ENCODE results near the gene ENPP6.

Gene ENPP6

GRCh38 chr4:184099535-184099966, 118.1 kb downstream of the ENPP6 start:
- no peak overlapping the region for H3K4me3 Mint-ChIP-seq
- no peaks in the 10 kb centered on the region for H3K9me3 Mint-ChIP-seq
- no peak overlapping the region for H3K27ac Mint-ChIP-seq
- no peaks in the 10 kb centered on the region for H3K4me1 Mint-ChIP-seq (ENCODE audit: low read depth)
- no peaks in the 10 kb centered on the region for H3K36me3 Mint-ChIP-seq (ENCODE audit: low read depth)
- peaks cover 22% of the 10 kb centered on the region for H3K27me3 Mint-ChIP-seq

GRCh38 chr4:184099000-184099399, 118.7 kb downstream of the ENPP6 start:
- Mint-ChIP-seq H3K4me3 (no peak overlapping the region), H3K27me3 (peaks cover 22% of the 10 kb centered on the region), H3K4me1 (ENCODE audit: low read depth) (no peaks in the 10 kb centered on the region), H3K36me3 (ENCODE audit: low read depth) (no peaks in the 10 kb centered on the region), H3K27ac (no peak overlapping the region), H3K9me3 (no peaks in the 10 kb centered on the region)

- H3K4me3 Mint-ChIP-seq: no peak overlapping the region
- no peak overlapping the region for H3K27ac Mint-ChIP-seq
- no peaks in the 10 kb centered on the region for H3K36me3 Mint-ChIP-seq (ENCODE audit: low read depth)
- peaks cover 22% of the 10 kb centered on the region for H3K27me3 Mint-ChIP-seq
- H3K4me1 Mint-ChIP-seq (ENCODE audit: low read depth): no peaks in the 10 kb centered on the region
- H3K9me3 Mint-ChIP-seq: no peaks in the 10 kb centered on the region
These were observed 119.9 kb downstream of the ENPP6 start for GRCh38 chr4:184097815-184098214.

GRCh38 chr4:184097241-184097605, 120.5 kb downstream of the ENPP6 start:
- Mint-ChIP-seq H3K4me1 (ENCODE audit: low read depth) (no peaks in the 10 kb centered on the region), H3K36me3 (ENCODE audit: low read depth) (no peaks in the 10 kb centered on the region), H3K9me3 (no peaks in the 10 kb centered on the region), H3K27ac (no peak overlapping the region), H3K4me3 (peak overlapping the region; percentile 53), H3K27me3 (peaks cover 22% of the 10 kb centered on the region)

GRCh38 chr4:184096561-184097240, 121.0 kb downstream of the ENPP6 start:
- Mint-ChIP-seq H3K36me3 (ENCODE audit: low read depth) (no peaks in the 10 kb centered on the region), H3K9me3 (no peaks in the 10 kb centered on the region), H3K27me3 (peaks cover 22% of the 10 kb centered on the region), H3K4me3 (peak overlapping the region; percentile 53), H3K27ac (no peak overlapping the region), H3K4me1 (ENCODE audit: low read depth) (no peaks in the 10 kb centered on the region)

GRCh38 chr4:184094532-184095159, 123.0 kb downstream of the ENPP6 start:
- no peaks in the 10 kb centered on the region for H3K9me3 Mint-ChIP-seq
- H3K36me3 Mint-ChIP-seq (ENCODE audit: low read depth): no peaks in the 10 kb centered on the region
- H3K27me3 Mint-ChIP-seq: peaks cover 22% of the 10 kb centered on the region
- no peaks in the 10 kb centered on the region for H3K4me1 Mint-ChIP-seq (ENCODE audit: low read depth)
- no peak overlapping the region for H3K4me3 Mint-ChIP-seq
- no peak overlapping the region for H3K27ac Mint-ChIP-seq

GRCh38 chr4:184091986-184092385, 125.7 kb downstream of the ENPP6 start:
- H3K9me3 Mint-ChIP-seq: no peaks in the 10 kb centered on the region
- H3K4me3 Mint-ChIP-seq: no peak overlapping the region
- no peak overlapping the region for H3K27ac Mint-ChIP-seq
- peaks cover 13% of the 10 kb centered on the region for H3K27me3 Mint-ChIP-seq
- no peaks in the 10 kb centered on the region for H3K36me3 Mint-ChIP-seq (ENCODE audit: low read depth)
- no peaks in the 10 kb centered on the region for H3K4me1 Mint-ChIP-seq (ENCODE audit: low read depth)

GRCh38 chr4:184090571-184090970, 127.1 kb downstream of the ENPP6 start:
- H3K36me3 Mint-ChIP-seq (ENCODE audit: low read depth): no peaks in the 10 kb centered on the region
- no peak overlapping the region for H3K4me3 Mint-ChIP-seq
- no peak overlapping the region for H3K27ac Mint-ChIP-seq
- H3K9me3 Mint-ChIP-seq: no peaks in the 10 kb centered on the region
- H3K4me1 Mint-ChIP-seq (ENCODE audit: low read depth): no peaks in the 10 kb centered on the region
- peaks cover 7% of the 10 kb centered on the region for H3K27me3 Mint-ChIP-seq

- H3K27me3 Mint-ChIP-seq: peaks cover 30% of the 10 kb centered on the region
- H3K4me1 Mint-ChIP-seq (ENCODE audit: low read depth): no peaks in the 10 kb centered on the region
- no peak overlapping the region for H3K27ac Mint-ChIP-seq
- peaks cover 3% of the 10 kb centered on the region for H3K9me3 Mint-ChIP-seq
- H3K36me3 Mint-ChIP-seq (ENCODE audit: low read depth): no peaks in the 10 kb centered on the region
- H3K4me3 Mint-ChIP-seq: no peak overlapping the region
These were observed 137.0 kb downstream of the ENPP6 start for GRCh38 chr4:184080674-184081073.

- Mint-ChIP-seq H3K4me1 (ENCODE audit: low read depth) (no peaks in the 10 kb centered on the region), H3K4me3 (no peak overlapping the region), H3K27me3 (peaks cover 18% of the 10 kb centered on the region), H3K36me3 (ENCODE audit: low read depth) (no peaks in the 10 kb centered on the region), H3K9me3 (peaks cover 21% of the 10 kb centered on the region), H3K27ac (no peak overlapping the region)
These were observed 142.8 kb downstream of the ENPP6 start for GRCh38 chr4:184074677-184075388.

GRCh38 chr4:184067931-184068554, 149.6 kb downstream of the ENPP6 start:
- Mint-ChIP-seq H3K4me3 (no peak overlapping the region), H3K27me3 (no peaks in the 10 kb centered on the region), H3K9me3 (peaks cover 15% of the 10 kb centered on the region), H3K4me1 (ENCODE audit: low read depth) (no peaks in the 10 kb centered on the region), H3K36me3 (ENCODE audit: low read depth) (no peaks in the 10 kb centered on the region), H3K27ac (no peak overlapping the region)

GRCh38 chr4:184066584-184067300, 150.9 kb downstream of the ENPP6 start:
- Mint-ChIP-seq H3K27ac (no peak overlapping the region), H3K36me3 (ENCODE audit: low read depth) (no peaks in the 10 kb centered on the region), H3K9me3 (peaks cover 5% of the 10 kb centered on the region), H3K4me1 (ENCODE audit: low read depth) (no peaks in the 10 kb centered on the region), H3K4me3 (no peak overlapping the region), H3K27me3 (no peaks in the 10 kb centered on the region)

- H3K4me1 Mint-ChIP-seq (ENCODE audit: low read depth): no peaks in the 10 kb centered on the region
- H3K9me3 Mint-ChIP-seq: no peaks in the 10 kb centered on the region
- H3K27ac Mint-ChIP-seq: no peak overlapping the region
- no peak overlapping the region for H3K4me3 Mint-ChIP-seq
- no peaks in the 10 kb centered on the region for H3K27me3 Mint-ChIP-seq
- no peaks in the 10 kb centered on the region for H3K36me3 Mint-ChIP-seq (ENCODE audit: low read depth)
These were observed 152.8 kb downstream of the ENPP6 start for GRCh38 chr4:184064877-184065276.

GRCh38 chr4:184062769-184063168, 154.9 kb downstream of the ENPP6 start:
- H3K4me3 Mint-ChIP-seq: no peak overlapping the region
- H3K36me3 Mint-ChIP-seq (ENCODE audit: low read depth): no peaks in the 10 kb centered on the region
- H3K27me3 Mint-ChIP-seq: no peaks in the 10 kb centered on the region
- H3K9me3 Mint-ChIP-seq: no peaks in the 10 kb centered on the region
- no peak overlapping the region for H3K27ac Mint-ChIP-seq
- H3K4me1 Mint-ChIP-seq (ENCODE audit: low read depth): no peaks in the 10 kb centered on the region
